ENCODE results near the gene ZNF726.

GRCh38 chr19:23914402-23915286 is at the start of gene ZNF726:
- TF ChIP-seq EZH2 (IDR thresholded peaks at IDR 0.05; ENCODE audit: insufficient read depth, poor library complexity, severe bottlenecking): no peak
- TF ChIP-seq EZH2phosphoT487 (IDR thresholded peaks at IDR 0.05; ENCODE audit: insufficient read depth, low read depth): no peak
